HG02759 (cell line): ENCODE data around the gene SMCO3.

ENCODE experiments used
- ATAC-seq: cut with Tn5 transposase; IDR thresholded peaks from one replicate; pipeline ENCODE4 v1.9.1; 2021; ENCODE audit warnings: mild to moderate bottlenecking, moderate library complexity; ENCODE audit not compliant: unreplicated experiment

The SMCO3 gene

DNA sequence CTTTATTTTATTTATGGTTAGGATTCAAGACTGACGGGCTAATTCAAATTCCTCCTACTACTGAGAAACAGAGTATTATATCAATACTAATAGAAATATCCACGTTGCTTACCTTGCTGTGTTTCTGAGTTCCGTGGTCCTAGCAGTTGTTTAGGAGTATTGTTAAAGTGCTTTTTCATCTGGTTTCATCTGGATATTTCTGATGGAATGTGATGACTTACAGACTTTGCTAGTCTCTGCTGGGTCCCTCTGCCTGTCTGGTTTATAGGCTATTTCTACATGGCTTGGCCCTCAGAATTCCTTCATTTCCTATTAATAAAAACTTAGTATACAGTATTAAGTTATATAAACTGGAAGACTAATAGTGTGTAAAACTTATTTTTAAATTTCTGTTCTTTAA lies at the start of gene SMCO3:
TSS of gene SMCO3 (minus strand) at position 169 of the 400 bp plus-strand sequence. CDS start 7,502 bp downstream, outside the sequence.
- ATAC-seq, result no peak

DNA sequence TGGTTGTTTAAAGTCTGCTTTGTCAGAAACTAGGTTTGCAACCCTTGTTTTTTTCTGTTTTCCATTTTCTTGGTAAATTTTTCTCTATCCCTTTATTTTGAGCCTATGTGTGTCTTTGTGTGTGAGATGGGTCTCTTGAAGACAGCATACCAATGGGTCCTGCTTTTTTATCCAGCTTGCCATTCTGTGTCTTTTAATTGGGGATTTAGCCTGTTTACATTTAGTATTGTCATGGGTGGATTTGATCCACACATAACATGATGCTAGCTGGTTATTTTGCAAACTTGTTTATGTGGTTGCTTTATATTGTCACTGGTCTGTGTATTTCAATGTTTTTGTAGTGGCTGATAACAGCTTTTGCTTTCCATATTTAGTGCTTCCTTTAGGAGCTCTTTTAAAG lies 46.5 kb upstream of the SMCO3 start:
- no peak for ATAC-seq

DNA sequence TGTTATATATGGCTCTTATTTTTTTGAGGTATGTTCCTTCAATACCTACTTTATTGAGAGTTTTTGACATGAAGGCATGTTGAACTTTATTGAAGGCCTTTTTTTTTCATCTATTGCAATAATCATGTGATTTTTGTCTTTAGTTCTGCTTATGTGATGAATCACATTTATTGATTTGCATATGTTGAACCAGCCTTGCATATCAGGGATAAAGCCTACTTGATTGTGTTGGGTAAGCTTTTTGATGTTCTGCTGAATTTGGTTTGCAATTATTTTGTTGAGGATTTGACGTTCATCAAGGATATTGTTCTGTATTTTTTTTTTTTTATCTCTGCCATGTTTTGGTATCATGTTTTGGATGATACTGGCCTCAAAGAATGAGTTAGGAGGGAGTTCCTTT lies 44.5 kb upstream of the SMCO3 start:
- ATAC-seq, result no peak

DNA sequence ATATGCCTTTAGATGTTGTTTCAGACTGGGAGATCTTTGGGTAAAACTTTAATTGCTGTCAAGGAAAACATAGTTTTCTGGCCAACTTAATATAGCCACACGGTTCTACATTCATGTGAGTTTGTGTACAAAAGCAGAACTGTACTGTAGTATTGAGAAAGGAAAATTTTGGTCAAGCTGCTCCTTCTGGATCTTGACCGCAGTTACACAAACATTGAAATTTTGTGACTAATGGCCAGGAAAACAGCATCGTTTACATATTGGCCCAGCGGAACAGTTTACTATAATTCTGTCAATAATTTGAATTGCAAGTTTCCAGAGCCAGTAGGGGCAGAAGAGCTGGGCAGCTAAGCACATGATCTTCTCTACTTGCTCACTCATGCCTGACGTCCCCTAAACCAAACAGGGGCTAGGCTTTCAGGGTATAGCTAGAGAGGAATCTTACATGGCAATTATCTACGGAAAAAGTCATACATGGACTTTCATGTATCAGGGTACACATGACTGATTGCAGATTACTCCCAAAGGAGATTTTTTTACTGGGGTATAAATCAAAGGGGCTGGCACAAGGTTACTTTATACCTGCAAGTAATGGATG lies 40.7 kb upstream of the SMCO3 start:
- peak; percentile 60 for ATAC-seq

DNA sequence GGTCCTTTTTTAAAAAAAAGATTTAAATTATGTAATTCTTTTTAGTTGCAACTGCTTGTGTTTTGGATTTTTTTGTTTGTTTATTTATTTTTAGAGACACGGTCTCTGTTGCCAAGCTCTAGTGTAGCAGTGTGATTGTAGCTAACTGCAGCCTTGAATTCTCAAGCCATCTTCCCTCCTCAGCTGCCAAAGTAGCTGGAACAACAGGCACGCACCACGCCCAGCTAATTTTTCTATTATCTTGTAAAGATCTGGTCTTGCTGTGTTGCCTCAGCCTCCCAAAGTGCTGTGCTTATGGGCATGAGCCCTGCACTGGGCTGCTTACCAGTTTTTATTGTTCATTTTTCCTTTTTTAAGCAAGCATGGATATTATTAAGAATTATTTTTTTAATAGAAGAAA lies 40.0 kb upstream of the SMCO3 start:
- no peak for ATAC-seq

DNA sequence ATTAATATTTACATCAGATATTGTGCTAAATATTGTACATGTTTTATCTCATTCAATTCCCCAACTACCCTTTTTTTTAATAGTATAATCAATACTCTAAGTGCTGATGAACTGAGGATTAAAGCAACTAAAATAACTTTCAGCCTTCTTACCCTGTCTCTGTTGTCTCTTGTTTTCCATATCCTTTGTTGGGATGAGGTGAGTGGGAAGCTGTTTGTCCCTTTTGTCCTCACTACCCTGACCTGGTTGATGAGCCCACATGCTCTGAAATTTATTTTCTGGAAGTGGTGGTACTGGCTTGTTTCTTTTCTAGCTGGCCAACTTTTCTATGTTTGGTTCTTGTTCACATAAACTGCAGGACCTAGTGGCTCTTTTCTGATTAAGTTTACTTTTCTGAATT lies 38.9 kb upstream of the SMCO3 start:
- ATAC-seq, result no peak

DNA sequence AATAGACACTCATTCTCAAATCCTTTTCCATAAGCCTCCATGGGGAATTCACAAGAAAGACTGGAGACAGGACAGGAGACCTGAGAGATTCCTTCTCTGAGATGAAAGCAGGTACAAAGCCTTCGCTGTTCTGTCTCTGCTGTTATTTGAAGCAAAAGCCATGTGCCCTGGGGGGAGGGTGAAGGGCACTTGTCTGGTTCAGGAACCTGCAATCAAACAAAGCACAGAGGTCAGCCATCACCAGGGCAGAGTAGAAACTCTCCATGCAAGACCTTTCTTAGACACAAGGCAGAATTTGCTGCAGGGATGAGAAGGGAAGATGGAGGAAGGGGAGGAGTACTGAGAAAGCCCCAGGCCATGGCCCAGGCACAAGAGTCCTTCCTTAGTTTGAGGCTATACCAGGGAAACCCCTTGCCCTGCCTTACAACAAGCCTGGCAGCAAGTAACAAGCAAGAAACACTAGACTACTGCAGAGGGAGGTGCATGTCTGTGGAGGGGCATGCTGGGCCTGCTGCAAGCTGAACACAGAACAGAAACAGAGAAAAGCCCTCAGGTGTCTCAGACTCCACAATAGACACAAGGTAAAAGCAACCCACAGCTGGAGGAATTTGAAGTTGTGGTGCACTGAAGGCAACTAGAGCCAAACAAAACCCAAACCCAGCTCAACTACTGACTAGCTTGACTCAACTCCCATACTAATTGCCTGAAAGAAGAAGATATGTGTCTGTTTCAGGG lies 37.1 kb upstream of the SMCO3 start:
- ATAC-seq, result peak; percentile 62

DNA sequence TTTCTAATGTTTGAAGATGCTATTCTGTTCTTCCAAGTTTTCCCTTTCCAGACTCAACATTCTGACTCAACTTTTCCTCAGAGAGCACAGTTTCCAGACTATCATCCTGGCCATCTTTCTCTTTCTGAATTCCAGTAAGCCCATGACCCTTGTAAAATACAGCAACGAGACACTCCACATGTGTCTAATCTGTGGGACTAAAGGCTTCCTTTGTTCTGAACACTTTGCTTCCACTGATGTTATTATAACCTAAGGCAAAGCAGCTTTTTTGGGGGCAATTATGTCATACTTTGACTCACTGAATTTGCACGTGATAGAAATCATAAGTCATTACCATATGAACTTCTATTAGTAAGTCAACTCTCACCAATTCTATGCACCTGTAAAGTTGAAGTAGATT lies 35.7 kb upstream of the SMCO3 start:
- no peak for ATAC-seq

DNA sequence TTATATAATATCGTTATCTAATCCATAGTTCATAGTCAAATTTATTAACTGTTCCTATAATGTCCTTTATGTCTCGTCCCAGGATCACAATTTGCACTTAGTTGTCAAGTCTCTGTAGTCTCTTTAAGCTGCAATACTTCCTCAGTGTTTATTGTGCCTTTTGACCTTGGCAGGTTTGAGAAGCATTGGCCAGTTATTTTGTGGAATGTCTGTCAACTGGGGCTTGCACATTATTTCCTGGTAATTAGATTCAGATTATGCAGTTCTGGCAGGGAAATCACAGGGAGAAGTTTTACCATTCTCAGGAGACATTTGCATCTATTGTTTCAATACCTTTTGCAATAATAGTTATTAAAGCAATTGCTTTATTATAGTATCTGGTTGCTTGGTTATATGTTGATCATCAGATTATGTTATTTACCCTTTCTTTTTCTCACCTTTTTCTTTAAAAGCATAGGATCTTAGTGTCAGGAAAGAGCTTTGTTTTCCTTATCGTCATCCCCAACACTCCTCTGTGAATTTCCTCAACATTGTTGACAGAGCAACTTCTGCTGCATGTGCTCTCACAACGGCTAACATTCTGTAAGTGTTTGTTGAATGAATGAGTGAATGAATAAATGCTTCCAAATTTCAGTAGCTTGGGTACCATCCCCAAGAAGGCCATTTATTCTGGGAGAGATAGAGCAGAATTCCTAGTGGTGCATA lies 33.0 kb upstream of the SMCO3 start:
- no peak for ATAC-seq

DNA sequence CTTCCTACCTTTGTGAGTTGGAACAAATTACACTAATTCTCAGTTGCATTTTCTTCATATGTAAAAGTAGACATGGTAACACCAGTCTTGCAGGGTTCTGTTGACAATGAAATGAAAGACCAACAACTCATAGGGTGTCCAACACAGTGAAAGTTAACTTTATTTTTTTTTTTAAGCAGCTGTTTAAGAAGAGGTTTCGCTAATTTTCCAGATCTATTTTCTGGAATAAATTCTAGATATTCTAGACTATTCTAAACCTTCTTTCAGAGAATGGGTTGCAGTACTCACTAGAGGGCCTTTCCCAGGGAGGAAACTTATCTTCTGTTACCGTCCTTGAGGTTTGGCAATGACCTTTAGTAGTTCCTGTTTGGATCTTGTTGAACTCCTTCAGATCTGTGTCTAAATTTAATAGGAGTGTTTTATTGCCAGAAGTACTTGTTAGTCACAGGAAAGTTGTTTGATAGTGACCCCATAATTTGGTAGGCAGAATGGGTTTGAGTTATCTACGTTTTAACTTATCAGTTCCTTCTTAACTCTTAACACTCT lies 32.1 kb upstream of the SMCO3 start:
- no peak for ATAC-seq

DNA sequence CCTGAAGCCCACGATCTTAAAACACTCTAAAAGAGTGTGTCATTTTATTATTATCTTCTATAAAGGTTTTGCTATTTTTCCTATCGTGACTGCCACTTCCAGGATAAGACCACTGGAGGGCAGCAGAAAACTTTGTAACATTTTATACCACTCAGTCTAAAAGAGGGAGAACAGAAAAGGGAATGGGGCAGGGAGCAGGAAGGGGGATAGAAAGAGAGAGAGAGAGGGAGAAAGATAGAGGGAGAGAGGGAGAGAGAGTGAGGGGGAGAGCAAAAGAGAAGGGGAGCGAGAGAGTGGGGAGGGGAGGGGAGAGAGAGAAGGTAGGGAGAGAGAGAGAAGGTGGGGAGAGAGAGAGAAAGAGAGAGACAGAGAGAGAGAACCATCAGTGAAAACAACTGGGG lies 31.4 kb upstream of the SMCO3 start:
- ATAC-seq, result no peak

DNA sequence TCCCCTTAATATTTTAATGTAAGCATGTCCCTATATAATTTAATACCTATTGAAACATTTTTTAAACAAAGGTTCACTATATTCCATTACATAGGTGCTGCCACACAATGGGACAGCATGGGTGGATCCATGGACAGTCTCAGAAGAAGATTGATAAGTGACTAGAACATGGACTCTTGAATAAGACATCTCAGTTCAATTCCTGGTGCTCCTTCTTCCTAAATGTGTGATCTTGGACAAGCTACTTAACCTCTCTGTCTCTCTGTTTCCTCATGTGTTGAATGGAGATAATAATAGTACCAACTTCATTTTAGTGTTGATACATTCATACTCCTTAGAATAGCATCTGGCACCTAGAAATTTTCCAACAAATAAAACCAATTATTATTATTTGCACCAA lies 30.4 kb upstream of the SMCO3 start:
- ATAC-seq, result no peak

DNA sequence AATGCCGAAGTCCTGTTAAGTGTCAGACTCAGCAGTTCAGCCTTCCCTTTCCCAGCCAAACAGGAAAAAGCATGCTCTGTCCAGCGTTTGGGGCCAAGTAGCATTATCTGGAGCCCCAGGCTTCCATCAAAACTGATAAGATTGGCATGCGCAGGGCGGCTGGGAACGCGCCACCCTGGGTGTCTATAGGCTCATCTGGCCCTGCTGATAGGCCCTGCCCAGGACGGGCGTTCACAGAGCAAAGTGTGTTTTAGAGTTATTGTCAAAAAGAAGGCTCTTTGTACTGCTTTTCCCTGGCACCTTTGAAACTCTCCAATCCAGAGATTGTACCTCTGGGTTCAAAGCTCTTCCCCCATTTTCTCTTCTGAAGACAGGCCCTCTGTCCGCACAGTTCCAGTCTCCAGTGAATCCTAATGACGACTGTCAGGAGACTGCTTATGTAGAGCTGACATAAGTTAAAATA lies 29.5 kb upstream of the SMCO3 start, which contains the start of gene ART4:
TSS of gene ART4 (minus strand) at position 102 of the 463 bp plus-strand sequence. CDS start 413 bp downstream, outside the sequence.
- ATAC-seq, result no peak

DNA sequence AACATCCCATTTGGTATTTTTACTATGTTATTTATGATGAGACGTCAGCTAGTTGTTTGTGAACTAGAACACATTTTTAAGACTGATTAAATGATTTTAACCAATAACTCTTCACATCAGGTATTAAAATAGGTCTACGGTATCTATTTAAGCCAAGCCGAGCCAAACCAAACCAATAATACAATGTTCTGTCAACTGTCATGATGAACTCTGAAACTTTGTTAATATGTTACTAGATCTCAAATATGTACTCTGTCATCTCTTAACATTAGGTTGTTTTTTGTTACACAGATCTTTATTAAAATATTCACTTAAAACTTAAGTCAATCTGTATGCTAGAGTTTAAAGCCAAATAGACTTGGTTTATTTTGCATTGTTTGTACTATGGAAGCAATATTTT lies 28.3 kb upstream of the SMCO3 start:
- ATAC-seq, result no peak

DNA sequence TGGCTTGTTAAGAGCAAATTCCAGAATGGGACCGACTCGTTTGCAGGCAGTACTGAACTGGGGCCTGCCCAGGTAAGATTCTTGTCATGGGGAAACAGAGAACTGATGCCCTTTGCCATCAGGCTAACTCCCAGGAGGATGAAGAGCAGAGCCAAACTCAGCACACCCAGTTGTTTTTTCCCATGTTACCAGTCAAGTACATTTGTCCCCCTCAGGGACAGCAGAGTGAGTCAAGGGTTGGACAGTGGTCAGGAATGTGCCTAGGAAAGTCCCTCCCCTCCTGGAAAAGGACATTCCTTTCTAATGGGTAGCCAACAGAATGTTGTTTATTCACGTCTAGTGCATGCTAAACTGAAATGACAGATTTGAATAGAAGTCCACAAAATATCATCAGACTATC lies 27.8 kb upstream of the SMCO3 start:
- ATAC-seq, result no peak

DNA sequence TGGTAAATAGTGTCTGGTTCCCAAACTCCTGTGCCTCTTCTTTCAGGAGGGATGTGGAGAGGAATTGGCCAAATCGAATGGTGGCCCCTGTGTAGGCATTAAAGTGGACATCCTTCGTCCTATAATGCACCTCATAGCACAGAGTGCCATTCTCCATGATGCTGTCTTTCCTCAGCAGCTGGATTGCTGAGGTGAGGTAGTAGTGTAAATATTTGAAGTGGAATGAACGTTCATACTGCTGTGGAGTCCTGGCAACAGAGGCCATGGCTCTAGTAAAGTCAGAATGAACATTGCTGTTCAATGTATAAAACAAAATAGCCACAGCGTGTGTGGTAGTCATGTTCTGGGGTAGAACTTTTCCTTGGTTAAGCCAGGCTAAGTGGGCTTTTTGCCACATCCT lies 26.6 kb upstream of the SMCO3 start:
- no peak for ATAC-seq

DNA sequence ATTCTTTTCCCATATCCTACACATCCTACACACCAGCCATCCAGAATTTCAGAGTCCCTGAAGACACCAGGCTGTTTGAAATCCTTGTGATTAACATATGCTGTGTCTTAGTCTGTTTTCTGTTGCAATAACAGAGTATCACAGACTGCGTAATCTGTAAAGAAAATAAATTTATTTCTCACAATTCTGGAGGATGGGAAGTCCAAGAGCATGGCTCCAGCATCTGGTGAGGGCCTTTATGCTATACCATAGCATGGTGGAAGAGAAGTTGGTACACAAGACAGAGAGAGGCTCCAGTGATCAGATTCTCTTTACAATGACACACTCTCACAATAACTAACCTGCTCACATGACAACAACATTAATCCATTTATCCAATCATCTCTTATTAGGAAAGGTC lies 25.3 kb upstream of the SMCO3 start:
- no peak for ATAC-seq

DNA sequence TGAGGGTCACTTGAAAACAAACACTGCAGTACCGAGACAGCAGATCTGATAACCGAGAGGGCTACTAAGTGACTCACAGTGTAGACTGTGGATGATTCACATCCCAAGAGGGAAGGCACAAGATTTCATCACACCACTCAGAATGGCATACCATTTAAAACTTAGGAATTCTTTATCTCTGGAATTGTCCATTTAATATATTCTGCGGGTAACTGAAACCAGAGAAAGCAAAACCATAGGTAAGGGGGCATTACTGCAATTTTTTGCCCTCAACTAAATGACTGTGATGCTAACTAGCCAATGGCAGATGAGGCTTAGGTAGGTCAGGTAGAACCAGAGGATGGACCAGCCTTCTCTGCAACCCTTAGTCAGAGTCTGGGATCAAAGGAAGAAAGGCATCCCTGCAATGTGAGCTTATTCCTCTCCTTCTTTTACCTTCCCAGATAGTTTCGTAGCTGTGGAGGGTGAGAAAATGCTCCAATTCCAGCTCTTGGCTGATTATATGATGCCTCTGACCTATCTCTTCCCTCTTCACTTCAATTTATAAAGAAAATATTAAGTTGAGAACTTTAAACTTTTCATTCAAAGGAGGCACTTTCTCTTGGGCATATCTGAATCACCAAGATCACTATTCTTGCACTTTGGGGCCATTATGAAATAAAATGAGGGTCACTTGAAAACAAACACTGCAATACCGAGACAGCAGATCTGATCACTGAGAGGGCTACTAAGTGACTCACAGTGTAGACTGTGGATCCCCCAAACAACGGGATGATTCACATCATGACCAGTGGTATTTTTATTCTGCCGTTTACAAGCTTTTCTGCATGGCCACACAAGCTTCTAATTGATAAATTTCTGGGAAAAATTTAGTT lies 22.6 kb upstream of the SMCO3 start:
- ATAC-seq, result no peak

DNA sequence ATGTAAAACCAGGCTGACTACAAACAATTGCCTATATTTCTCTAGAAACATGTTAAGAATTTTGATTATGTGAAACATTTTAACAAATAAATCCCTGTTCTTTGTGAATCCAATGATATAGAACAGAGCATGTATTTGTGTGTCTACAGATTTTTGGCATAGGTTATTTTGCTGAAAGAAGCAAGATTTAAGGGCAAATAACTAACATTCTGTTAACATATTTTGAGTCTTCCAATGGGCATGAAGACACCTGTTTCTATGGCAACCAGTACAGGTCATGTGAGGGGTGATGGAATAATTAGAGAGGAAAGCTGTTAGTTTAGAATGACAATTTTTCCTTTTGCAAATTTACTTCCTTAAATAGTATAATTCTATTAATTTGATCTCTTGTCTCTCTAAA lies 20.5 kb upstream of the SMCO3 start:
- ATAC-seq, result no peak

DNA sequence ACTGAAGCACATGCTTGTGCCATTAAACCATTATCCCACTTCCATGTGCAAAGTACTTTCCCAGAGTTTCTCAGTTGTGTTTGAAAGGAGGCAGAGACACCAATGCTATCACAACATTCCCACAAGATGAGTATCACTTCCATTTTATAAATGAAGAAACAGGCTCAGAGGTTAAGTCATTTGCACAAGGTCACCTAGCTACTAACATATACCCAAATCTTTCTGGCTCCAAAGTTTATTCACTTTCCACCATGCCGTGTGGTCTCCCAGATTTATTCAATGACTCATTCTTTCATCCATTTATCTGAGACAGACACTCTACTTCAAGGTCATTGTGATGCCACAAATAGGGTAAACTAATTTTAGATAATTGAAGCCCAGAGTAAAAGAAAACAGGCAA lies 20.0 kb upstream of the SMCO3 start:
- no peak for ATAC-seq

DNA sequence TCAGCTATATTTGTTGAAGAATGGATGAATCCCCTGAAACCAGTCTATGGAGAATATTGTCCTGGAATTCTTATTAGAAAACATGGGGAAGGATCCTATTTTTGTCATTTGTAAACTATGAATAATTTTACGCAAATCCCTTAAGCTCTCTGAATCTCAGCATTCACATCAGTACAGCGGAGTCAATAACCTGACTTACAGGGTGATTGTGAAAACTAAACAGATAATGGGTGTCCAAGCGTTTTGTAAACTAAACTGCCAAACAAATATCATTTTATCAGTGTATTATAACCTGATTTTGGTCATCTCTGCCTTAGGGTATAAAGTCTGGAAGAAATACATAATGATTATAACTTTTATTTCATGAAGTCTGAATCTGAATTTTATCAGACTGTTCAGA lies 19.4 kb upstream of the SMCO3 start:
- no peak for ATAC-seq
